Mesenchymal stem cell (in vitro differentiated cells and primary cell): Measurements from ENCODE around the gene FBXL7.

Experiments
- DNase-seq: peaks from one replicate; pipeline ENCODE4 v3.0.0-alpha.2; 2013
- H2AFZ ChIP-seq: one replicate; pipeline ENCODE4 v1.6.1; 2013; ENCODE audit warnings: low read depth, mild to moderate bottlenecking, control low read depth, inconsistent platforms, low read length, moderate library complexity
- H2AK5ac ChIP-seq: 2 replicates; pipeline ENCODE4 v1.6.1; 2013; ENCODE audit warnings: low read length, moderate library complexity, mild to moderate bottlenecking, inconsistent platforms; ENCODE audit not compliant: severe bottlenecking
- H2BK120ac ChIP-seq: one replicate; pipeline ENCODE4 v1.6.1; 2013; ENCODE audit warnings: low read depth, mild to moderate bottlenecking, inconsistent platforms, low read length, moderate library complexity
- H2BK12ac ChIP-seq, 2 experiments: one replicate each; pipeline ENCODE4 v1.6.1; 2013; ENCODE audit warnings: inconsistent platforms in 2 of 2, low read length in 2 of 2, mild to moderate bottlenecking in 2 of 2, moderate library complexity in 2 of 2, control low read depth in 1 of 2
- H2BK15ac ChIP-seq: one replicate; pipeline ENCODE4 v1.6.1; 2013; ENCODE audit warnings: mild to moderate bottlenecking, low read depth, inconsistent platforms; ENCODE audit not compliant: poor library complexity, severe bottlenecking
- H2BK5ac ChIP-seq: 2 replicates; pipeline ENCODE4 v1.6.1; 2013; ENCODE audit warnings: low read depth, mild to moderate bottlenecking, low read length, control low read depth, inconsistent platforms; ENCODE audit not compliant: poor library complexity, severe bottlenecking
- H3K14ac ChIP-seq, 2 experiments: one replicate each; pipeline ENCODE4 v1.6.1; 2013; ENCODE audit warnings: inconsistent platforms in 2 of 2, low read length in 2 of 2, control low read depth in 1 of 2, mild to moderate bottlenecking in 1 of 2, moderate library complexity in 1 of 2
- H3K18ac ChIP-seq, 2 experiments: one replicate each; pipeline ENCODE4 v1.6.1; 2013; ENCODE audit warnings: inconsistent platforms in 2 of 2, low read length in 2 of 2, control low read depth in 1 of 2, low read depth in 1 of 2, mild to moderate bottlenecking in 1 of 2
- H3K23ac ChIP-seq, 2 experiments: one replicate each; pipeline ENCODE4 v1.6.1; 2013; ENCODE audit warnings: inconsistent platforms in 2 of 2, low read length in 2 of 2, mild to moderate bottlenecking in 2 of 2, moderate library complexity in 2 of 2, control low read depth in 1 of 2
- H3K27ac ChIP-seq: 2 replicates; pipeline ENCODE4 v1.5.1; 2013; ENCODE audit warnings: mild to moderate bottlenecking, moderate library complexity, low read length, control low read depth, inconsistent platforms; ENCODE audit not compliant: poor library complexity, severe bottlenecking
- H3K27me3 ChIP-seq, 2 experiments: 2 replicates each; pipeline versions ENCODE4 v1.6.1 to v1.7.0; 2013; ENCODE audit warnings: low read length in 2 of 2, mild to moderate bottlenecking in 2 of 2, moderate library complexity in 2 of 2, control low read depth in 1 of 2, inconsistent platforms in 1 of 2; ENCODE audit not compliant: control insufficient read depth in 1 of 2, insufficient read depth in 1 of 2
- H3K36me3 ChIP-seq, 2 experiments: 2 replicates each; pipeline versions ENCODE4 v1.6.1 to v1.7.0; 2013; ENCODE audit warnings: low read length in 2 of 2, control low read depth in 1 of 2, inconsistent platforms in 1 of 2, low read depth in 1 of 2, mild to moderate bottlenecking in 1 of 2; ENCODE audit not compliant: insufficient read depth in 2 of 2, control insufficient read depth in 1 of 2
- H3K4ac ChIP-seq, 2 experiments: one replicate each; pipeline ENCODE4 v1.6.1; 2013; ENCODE audit warnings: inconsistent platforms in 2 of 2, low read length in 2 of 2, mild to moderate bottlenecking in 2 of 2, moderate library complexity in 2 of 2, control low read depth in 1 of 2, low read depth in 1 of 2
- H3K4me1 ChIP-seq: 2 replicates; pipeline ENCODE4 v1.6.1; 2013; ENCODE audit warnings: low read depth, low read length, control low read depth; ENCODE audit not compliant: control insufficient read depth, insufficient read depth
- H3K4me2 ChIP-seq: 2 replicates; pipeline ENCODE4 v1.6.1; 2013; ENCODE audit warnings: low read length, mild to moderate bottlenecking, inconsistent platforms; ENCODE audit not compliant: poor library complexity, severe bottlenecking
- H3K4me3 ChIP-seq, 2 experiments: 2 replicates each; pipeline versions ENCODE4 v1.5.1 to v1.7.0; 2013; ENCODE audit warnings: low read length in 2 of 2, mild to moderate bottlenecking in 2 of 2, control low read depth in 1 of 2, low read depth in 1 of 2; ENCODE audit not compliant: insufficient read depth in 1 of 2
- H3K79me1 ChIP-seq: replicated peaks from 2 replicates; pipeline ENCODE4 v1.6.1; 2013; ENCODE audit warnings: mild to moderate bottlenecking, control low read depth, low read length, inconsistent platforms; ENCODE audit not compliant: poor library complexity, severe bottlenecking
- H3K9ac ChIP-seq: 2 replicates; pipeline ENCODE4 v1.7.0; 2013; ENCODE audit warnings: mild to moderate bottlenecking, low read length, moderate library complexity
- H3K9me3 ChIP-seq: 2 replicates; pipeline ENCODE4 v1.7.0; 2013; ENCODE audit warnings: mild to moderate bottlenecking, low read length; ENCODE audit not compliant: control insufficient read depth
- H4K8ac ChIP-seq: one replicate; pipeline ENCODE4 v1.6.1; 2013; ENCODE audit warnings: inconsistent platforms, mild to moderate bottlenecking, low read length, moderate library complexity
- H4K91ac ChIP-seq: one replicate; pipeline ENCODE4 v1.6.1; 2013; ENCODE audit warnings: mild to moderate bottlenecking, low read length, inconsistent platforms
- WGBS: methylation state at CpG from one replicate; pipeline ENCODE4 v1.1.7; 2013; ENCODE audit warnings: mixed read lengths; 5-methylcytosine and 5-hydroxymethylcytosine counted together

The FBXL7 gene

GRCh38 chr5:15703901-15704300 is 203.9 kb downstream of the FBXL7 start:
- no peak overlapping the region for H4K8ac ChIP-seq
- no peak overlapping the region for H3K4me2 ChIP-seq
- H3K36me3 ChIP-seq, result no peaks in the 10 kb centered on the region
- peak overlapping the region in 1 of 2 experiments; percentile 45 for H3K4me3 ChIP-seq
- peak overlapping the region; percentile 8 for H3K27ac ChIP-seq
- no peaks in the 10 kb centered on the region for H3K9me3 ChIP-seq
- 74% methylated on average over 2 of the region's 3 CpGs for WGBS
- no peak overlapping the region for H3K14ac ChIP-seq
- no peak overlapping the region for H2BK12ac ChIP-seq
- no peak overlapping the region for H2AFZ ChIP-seq
- peak; percentile 43 for DNase-seq
- peaks cover 22% of the 10 kb centered on the region for H3K79me1 ChIP-seq
- H3K27me3 ChIP-seq, result no peaks in the 10 kb centered on the region
- H3K18ac ChIP-seq, result peak overlapping the region in 1 of 2 experiments; percentile 16
- no peak overlapping the region for H2BK15ac ChIP-seq
- no peak overlapping the region for H2AK5ac ChIP-seq
- H3K4ac ChIP-seq, result no peak overlapping the region
- H2BK120ac ChIP-seq, result no peak overlapping the region
- peak overlapping the region; percentile 55 for H3K9ac ChIP-seq
- no peak overlapping the region for H2BK5ac ChIP-seq
- H3K4me1 ChIP-seq, result peaks cover 3% of the 10 kb centered on the region
- no peak overlapping the region for H4K91ac ChIP-seq
- no peak overlapping the region for H3K23ac ChIP-seq

GRCh38 chr5:15704397-15704947 is 204.5 kb downstream of the FBXL7 start:
- no peak overlapping the region for H2AFZ ChIP-seq
- H3K18ac ChIP-seq, result no peak overlapping the region
- H3K9ac ChIP-seq, result peak overlapping the region; percentile 55
- H4K8ac ChIP-seq, result no peak overlapping the region
- H3K4me2 ChIP-seq, result no peak overlapping the region
- H3K14ac ChIP-seq, result no peak overlapping the region
- H2AK5ac ChIP-seq, result no peak overlapping the region
- H2BK5ac ChIP-seq, result no peak overlapping the region
- H3K79me1 ChIP-seq, result peaks cover 17% of the 10 kb centered on the region
- no peaks in the 10 kb centered on the region for H3K9me3 ChIP-seq
- no peaks in the 10 kb centered on the region for H3K27me3 ChIP-seq
- peak overlapping the region in 1 of 2 experiments; percentile 45 for H3K4me3 ChIP-seq
- no peak overlapping the region for H2BK120ac ChIP-seq
- no peaks in the 10 kb centered on the region for H3K36me3 ChIP-seq
- peak; percentile 35 for DNase-seq
- no peak overlapping the region for H3K23ac ChIP-seq
- no peak overlapping the region for H3K4ac ChIP-seq
- no peak overlapping the region for H4K91ac ChIP-seq
- no peak overlapping the region for H2BK15ac ChIP-seq
- no peak overlapping the region for H3K27ac ChIP-seq
- peaks cover 3% of the 10 kb centered on the region for H3K4me1 ChIP-seq
- no peak overlapping the region for H2BK12ac ChIP-seq

DNA sequence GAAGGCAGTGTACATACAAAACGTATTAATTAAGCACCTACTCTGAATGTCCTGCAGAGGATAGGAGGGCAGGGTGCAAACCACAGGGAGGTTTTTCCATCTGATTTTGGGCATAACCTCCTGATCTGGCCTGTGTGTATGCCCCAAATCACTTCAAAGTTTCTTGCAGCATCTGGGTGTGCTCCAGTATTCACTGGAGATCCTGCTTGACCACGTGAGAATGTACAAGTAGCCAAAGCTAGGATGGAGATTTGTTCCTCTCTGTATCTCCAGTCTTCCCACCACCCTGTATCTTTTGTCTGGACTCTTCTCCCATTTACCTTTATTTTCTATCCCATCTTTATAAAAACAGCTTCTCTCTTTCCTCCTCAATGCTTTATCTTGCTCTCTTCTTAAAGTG is 207.7 kb downstream of the FBXL7 start:
- Histone ChIP-seq H3K14ac (no peak overlapping the region), H3K36me3 (no peaks in the 10 kb centered on the region), H3K4ac (no peak overlapping the region), H2BK12ac (no peak overlapping the region), H3K4me3 (no peak overlapping the region), H3K18ac (no peak overlapping the region), H3K23ac (no peak overlapping the region), H3K4me1 (peaks cover 3% of the 10 kb centered on the region), H2AK5ac (no peak overlapping the region), H3K9me3 (no peaks in the 10 kb centered on the region), H3K9ac (no peak overlapping the region), H3K79me1 (peaks cover 19% of the 10 kb centered on the region), H3K4me2 (no peak overlapping the region), H4K91ac (no peak overlapping the region), H2BK5ac (no peak overlapping the region), H2BK15ac (no peak overlapping the region), H2BK120ac (no peak overlapping the region), H4K8ac (no peak overlapping the region), H2AFZ (no peak overlapping the region), H3K27ac (no peak overlapping the region), H3K27me3 (no peaks in the 10 kb centered on the region)
- DNase-seq, result no peak
- WGBS, result 100% methylated on average over 2 of the region's 2 CpGs

DNA sequence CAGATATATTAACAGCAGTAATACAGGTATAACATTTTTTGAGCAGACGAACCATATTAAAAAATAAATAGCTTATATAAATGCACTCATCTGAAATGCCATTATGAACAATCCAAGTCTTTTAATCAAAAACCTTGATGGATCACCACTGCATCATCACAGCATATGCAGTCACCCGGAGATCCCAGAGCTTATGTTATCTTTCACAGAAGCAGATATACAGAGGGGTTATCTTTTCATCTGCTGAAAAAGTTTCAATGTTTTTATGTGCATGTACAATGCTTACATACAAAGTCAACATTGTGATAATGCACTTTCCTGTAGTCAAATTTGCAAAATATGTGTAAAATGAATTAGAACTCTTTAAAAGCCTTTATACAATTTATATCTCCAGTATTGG is 211.9 kb downstream of the FBXL7 start:
- Histone ChIP-seq H3K79me1 (peaks cover 35% of the 10 kb centered on the region), H3K9ac (no peak overlapping the region), H3K27ac (no peak overlapping the region), H2AK5ac (no peak overlapping the region), H3K4me2 (no peak overlapping the region), H3K4me3 (no peak overlapping the region), H3K14ac (no peak overlapping the region), H2AFZ (no peak overlapping the region), H3K27me3 (no peaks in the 10 kb centered on the region), H4K91ac (no peak overlapping the region), H3K36me3 (no peaks in the 10 kb centered on the region), H3K18ac (no peak overlapping the region), H2BK120ac (no peak overlapping the region), H3K23ac (no peak overlapping the region), H2BK15ac (no peak overlapping the region), H3K4ac (no peak overlapping the region), H4K8ac (no peak overlapping the region), H3K4me1 (peaks cover 1% of the 10 kb centered on the region), H2BK5ac (no peak overlapping the region), H2BK12ac (no peak overlapping the region), H3K9me3 (no peaks in the 10 kb centered on the region)
- 100% methylated on average over 1 of the region's 2 CpGs for WGBS
- DNase-seq, result no peak
